HCT116 (cell line): ENCODE results near the gene SMIM44. TPM values are rescaled to one million over a fixed set of nuclear protein-coding genes. Genes with fewer than 3 reads are reported as not detected.

Experiments
- ATAC-seq: fragments of 200-7000 bp; cut with Tn5 transposase; 2 replicates; pipeline ENCODE4 v1.9.1; 2020; ENCODE audit warnings: mild to moderate bottlenecking, moderate library complexity
- BruUV-seq: library from RNA; stranded (reverse); fragments of 400-500 nt; replicated peaks from 2 replicates; lab custom pipeline; 2021; lab: Mats Ljungman, UMichigan
- CTCF ChIA-PET: fragments of 300-600 bp; sonication (Branson Sonifier 250); formaldehyde crosslinking; loops from one replicate; lab custom pipeline; 2021; ENCODE audit warnings: antibody characterized with exemption; lab: Charles Lee
- POLR2A ChIA-PET: fragments of 300-600, 350-600 bp; sonication (Branson Sonifier 250); formaldehyde crosslinking; loops from one replicate; lab custom pipeline; 2021; ENCODE audit warnings: antibody characterized with exemption; lab: Charles Lee
- RAD21 ChIA-PET, 2 experiments: fragments of 300-600 bp; sonication (Branson Sonifier 250); formaldehyde crosslinking; loops; one replicate each; lab custom pipeline; 2023; ENCODE audit warnings: low total read pairs in 2 of 2; ENCODE audit not compliant: uncharacterized antibody in 2 of 2, unreplicated experiment in 2 of 2, low non-redundant PET in 1 of 2; lab: Charles Lee
- DNase-seq: peaks from one replicate; pipeline ENCODE4 v3.0.0-alpha.2; 2010; ENCODE audit warnings: low read depth, low spot score
- H2AFZ ChIP-seq: fragments of 200-600 bp; shearing (Covaris generic), sonication (generic); 2 replicates; pipeline ENCODE4 v1.6.1; 2017; ENCODE audit warnings: low read depth, mixed run types, mixed read lengths, antibody characterized with exemption, low read length; ENCODE audit not compliant: poor library complexity, severe bottlenecking
- H3K27ac ChIP-seq: 2 replicates; pipeline ENCODE4 v1.5.1; 2012; ENCODE audit warnings: low read depth, low read length
- H3K27me3 ChIP-seq: fragments of 200-600 bp; sonication (generic); 2 replicates; pipeline ENCODE4 v1.6.1; 2016; ENCODE audit warnings: mixed run types, low read length, mixed read lengths; ENCODE audit not compliant: insufficient read depth
- H3K36me3 ChIP-seq, 2 experiments: fragments of 200-500 bp in 1 of 2; fragments of 200-600 bp in 1 of 2; sonication (Bioruptor generic) in 1 of 2; sonication (generic) in 1 of 2; 2 replicates each; pipeline versions ENCODE4 v1.5.1 to v1.6.1; 2014 to 2016; ENCODE audit warnings: low read length in 2 of 2, inconsistent platforms in 1 of 2, mixed read lengths in 1 of 2, mixed run types in 1 of 2; ENCODE audit not compliant: insufficient read depth in 2 of 2, control insufficient read depth in 1 of 2
- H3K4me1 ChIP-seq, 2 experiments: fragments of 200-600 bp in 1 of 2; sonication (generic) in 1 of 2; 2 replicates each; pipeline versions ENCODE4 v1.5.1 to v1.6.1; 2012 to 2017; ENCODE audit warnings: low read length in 2 of 2, inconsistent platforms in 1 of 2, mild to moderate bottlenecking in 1 of 2, mixed read lengths in 1 of 2, mixed run types in 1 of 2, moderate library complexity in 1 of 2; ENCODE audit not compliant: insufficient read depth in 2 of 2, control insufficient read depth in 1 of 2
- H3K4me2 ChIP-seq: fragments of 200-600 bp; sonication (generic); 2 replicates; pipeline ENCODE4 v1.6.1; 2017; ENCODE audit warnings: mixed run types, low read length, mixed read lengths
- H3K4me3 ChIP-seq, 2 experiments: fragments of 200-600 bp in 1 of 2; sonication (generic) in 1 of 2; replicated peaks in 1 of 2; 2 replicates each; pipeline ENCODE4 v1.5.1; 2011 to 2016; ENCODE audit warnings: low read length in 2 of 2, control low read depth in 1 of 2, low read depth in 1 of 2, mild to moderate bottlenecking in 1 of 2, mixed read lengths in 1 of 2, mixed run types in 1 of 2
- H3K79me2 ChIP-seq: fragments of 200-600 bp; sonication (generic); 2 replicates; pipeline ENCODE4 v1.6.1; 2017; ENCODE audit warnings: mild to moderate bottlenecking, mixed run types, low read length, moderate library complexity, mixed read lengths; ENCODE audit not compliant: insufficient read depth
- H3K9ac ChIP-seq: fragments of 200-600 bp; sonication (generic); 2 replicates; pipeline ENCODE4 v1.6.1; 2016; ENCODE audit warnings: low read length, mixed read lengths
- H3K9me2 ChIP-seq: fragments of 200-600 bp; sonication (generic), shearing (Covaris generic); 2 replicates; pipeline ENCODE4 v1.6.1; 2017; ENCODE audit warnings: mixed run types, mild to moderate bottlenecking, moderate library complexity; ENCODE audit not compliant: insufficient read depth
- H3K9me3 ChIP-seq, 2 experiments: fragments of 200-500 bp in 1 of 2; fragments of 200-600 bp in 1 of 2; sonication (Bioruptor generic) in 1 of 2; sonication (generic) in 1 of 2; 2 replicates each; pipeline ENCODE4 v1.6.1; 2014 to 2017; ENCODE audit warnings: low read length in 2 of 2, mixed read lengths in 2 of 2, inconsistent platforms in 1 of 2, low read depth in 1 of 2, mild to moderate bottlenecking in 1 of 2, mixed run types in 1 of 2, moderate library complexity in 1 of 2; ENCODE audit not compliant: control insufficient read depth in 1 of 2, insufficient read depth in 1 of 2
- H4K20me1 ChIP-seq: fragments of 200-600 bp; sonication (generic), shearing (Covaris generic); 2 replicates; pipeline ENCODE4 v1.6.1; 2017; ENCODE audit warnings: mixed run types, mild to moderate bottlenecking, moderate library complexity; ENCODE audit not compliant: insufficient read depth
- CBX3 ChIP-seq: IDR thresholded peaks from 2 replicates; pipeline ENCODE4 v1.6.1; 2012; ENCODE audit warnings: low read depth
- ELF1 ChIP-seq: IDR thresholded peaks from 2 replicates; pipeline ENCODE4 v1.6.1; 2012; ENCODE audit warnings: low read depth, borderline replicate concordance
- EZH2phosphoT487 ChIP-seq: fragments of 200-600 bp; IDR thresholded peaks from 2 replicates; pipeline ENCODE4 v1.6.1; 2018; ENCODE audit warnings: antibody characterized with exemption, borderline replicate concordance
- POLR2A ChIP-seq: IDR thresholded peaks from 2 replicates; pipeline ENCODE4 v1.7.0; 2011; ENCODE audit warnings: borderline replicate concordance; ENCODE audit not compliant: insufficient read depth, insufficient read length; ENCODE audit errors: extremely low read depth
- RAD21 ChIP-seq: IDR thresholded peaks from 2 replicates; pipeline ENCODE4 v1.6.1; 2012; ENCODE audit warnings: low read depth, mild to moderate bottlenecking
- SIN3A ChIP-seq: IDR thresholded peaks from 2 replicates; pipeline ENCODE4 v1.6.1; 2012; ENCODE audit warnings: low read depth
- SRF ChIP-seq: IDR thresholded peaks from 2 replicates; pipeline ENCODE4 v1.6.1; 2012; ENCODE audit warnings: low read depth
- TCF7L2 ChIP-seq: IDR thresholded peaks from 2 replicates; pipeline ENCODE4 v1.7.0; 2011; ENCODE audit warnings: borderline replicate concordance, inconsistent platforms; ENCODE audit not compliant: insufficient read depth, insufficient read length; ENCODE audit errors: extremely low read depth
- YY1 ChIP-seq: IDR thresholded peaks from 2 replicates; pipeline ENCODE4 v1.6.1; 2011; ENCODE audit warnings: low read length, low read depth, moderate library complexity, mild to moderate bottlenecking; ENCODE audit not compliant: insufficient replicate concordance; ENCODE audit errors: extremely low read depth
- intact Hi-C: fragments of 100-400 bp; cut with micrococcal nuclease; formaldehyde crosslinking; loops from 2 replicates; pipeline ENCODE4 v1.10.0; 2022
- total RNA-seq: library from RNA; stranded (reverse); gene quantifications from one replicate; pipeline ENCODE4 v1.2.1, GENCODE V29; 2021; ENCODE audit not compliant: unreplicated experiment
- TF ChIP-seq, protein P1 (sequence below), 3 experiments: fragments of 200-600 bp in 1 of 3; sonication (generic) in 1 of 3; IDR thresholded peaks in 2 of 3; conservative IDR thresholded peaks in 1 of 3; 2 replicates each; pipeline ENCODE4 v1.5.1; 2012 to 2017; ENCODE audit warnings: low read depth in 2 of 3, low read length in 2 of 3, antibody characterized with exemption in 1 of 3, borderline replicate concordance in 1 of 3, control low read depth in 1 of 3, mild to moderate bottlenecking in 1 of 3, mixed read lengths in 1 of 3, mixed run types in 1 of 3, moderate library complexity in 1 of 3; ENCODE audit not compliant: insufficient read depth in 1 of 3
- TF ChIP-seq, protein P2 (sequence below): IDR thresholded peaks from 2 replicates; pipeline ENCODE4 v1.6.1; 2012; ENCODE audit warnings: low read depth
- TF ChIP-seq, protein P3 (sequence below): IDR thresholded peaks from 2 replicates; pipeline ENCODE4 v1.6.1; 2012

SMIM44 gene
- total RNA-seq, 1 experiment from 2014 or later: not detected

DNA sequence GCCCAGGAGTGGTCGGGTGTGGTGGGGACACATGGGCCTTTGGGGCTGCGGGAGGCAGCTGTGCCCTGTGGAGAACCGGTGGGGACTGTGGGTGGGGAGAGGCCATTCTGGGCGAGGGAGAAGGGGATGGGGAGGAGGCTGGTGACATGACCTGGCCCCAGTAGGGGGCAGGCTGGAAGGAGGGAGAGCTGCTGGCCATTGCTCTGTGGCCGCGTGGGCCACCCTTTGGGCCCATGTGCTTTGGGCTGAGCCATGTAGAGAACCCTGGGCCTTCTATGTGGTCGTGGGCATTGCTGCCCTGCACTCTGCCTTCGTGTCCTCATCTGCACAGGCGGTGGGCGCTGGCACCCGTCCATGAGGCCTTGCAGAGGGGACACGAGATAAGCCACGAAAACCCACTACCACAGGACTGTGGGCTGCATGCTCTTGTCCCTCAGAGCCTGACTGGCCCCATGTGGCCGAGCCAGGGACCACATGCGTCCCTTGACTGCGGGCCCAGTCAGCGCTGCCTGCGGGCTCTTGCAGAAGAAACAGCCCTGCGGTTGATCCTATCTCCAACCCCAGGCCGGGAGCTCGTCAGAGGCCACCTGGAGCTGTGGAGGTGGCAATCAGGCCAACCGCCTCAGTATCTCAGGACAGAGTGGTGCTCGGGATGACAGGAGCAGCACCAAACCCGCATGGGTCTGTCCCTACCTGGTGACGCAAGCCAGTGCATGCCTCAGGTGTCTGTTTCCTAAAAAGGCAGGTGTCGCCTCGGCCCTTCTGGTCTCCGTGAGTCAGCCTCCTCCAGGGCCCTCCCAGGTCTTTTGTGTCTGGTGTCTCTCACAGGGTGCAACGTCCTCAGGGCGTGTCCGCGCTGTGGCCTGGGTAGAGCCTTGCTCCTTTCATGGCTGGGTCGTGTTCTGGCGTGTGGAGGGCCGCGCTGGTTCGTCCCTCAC is 37.2 kb upstream of the SMIM44 start:
- Histone ChIP-seq H3K9ac (no peak overlapping the region), H3K9me2 (no peaks in the 10 kb centered on the region), H3K27me3 (no peaks in the 10 kb centered on the region), H3K4me3 (no peak overlapping the region), H4K20me1 (no peaks in the 10 kb centered on the region), H3K4me1 (peaks cover 3 to 13% of the 10 kb centered on the region in 2 experiments; a peak in 2 of 4 replicates), H3K79me2 (peaks cover 63% of the 10 kb centered on the region), H3K36me3 (peaks cover 8 to 10% of the 10 kb centered on the region in 2 experiments; a peak in 3 of 4 replicates), H3K4me2 (no peak overlapping the region), H3K27ac (0 out of 2 replicates have a peak overlapping the region, but pooled peaks have one; percentile 17), H3K9me3 (no peaks in the 10 kb centered on the region), H2AFZ (no peak overlapping the region)
- ChIA-PET POLR2A (no interaction called here), RAD21 (no interaction called here), CTCF (interaction anchor here (1.3 kb wide), 1 partner anchor 25 kb away, joined by 3 read pairs; no protein-coding TSS in a partner anchor)
- no peak for DNase-seq
- intact Hi-C loops: no loop called here
- no TSS peak for BruUV-seq
- ATAC-seq: peak; percentile 66
- TF ChIP-seq, protein P1, sequence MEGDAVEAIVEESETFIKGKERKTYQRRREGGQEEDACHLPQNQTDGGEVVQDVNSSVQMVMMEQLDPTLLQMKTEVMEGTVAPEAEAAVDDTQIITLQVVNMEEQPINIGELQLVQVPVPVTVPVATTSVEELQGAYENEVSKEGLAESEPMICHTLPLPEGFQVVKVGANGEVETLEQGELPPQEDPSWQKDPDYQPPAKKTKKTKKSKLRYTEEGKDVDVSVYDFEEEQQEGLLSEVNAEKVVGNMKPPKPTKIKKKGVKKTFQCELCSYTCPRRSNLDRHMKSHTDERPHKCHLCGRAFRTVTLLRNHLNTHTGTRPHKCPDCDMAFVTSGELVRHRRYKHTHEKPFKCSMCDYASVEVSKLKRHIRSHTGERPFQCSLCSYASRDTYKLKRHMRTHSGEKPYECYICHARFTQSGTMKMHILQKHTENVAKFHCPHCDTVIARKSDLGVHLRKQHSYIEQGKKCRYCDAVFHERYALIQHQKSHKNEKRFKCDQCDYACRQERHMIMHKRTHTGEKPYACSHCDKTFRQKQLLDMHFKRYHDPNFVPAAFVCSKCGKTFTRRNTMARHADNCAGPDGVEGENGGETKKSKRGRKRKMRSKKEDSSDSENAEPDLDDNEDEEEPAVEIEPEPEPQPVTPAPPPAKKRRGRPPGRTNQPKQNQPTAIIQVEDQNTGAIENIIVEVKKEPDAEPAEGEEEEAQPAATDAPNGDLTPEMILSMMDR (IDR thresholded peaks at IDR 0.05 in 2 of 3, conservative IDR thresholded peaks at IDR 0.05 in 1 of 3; ENCODE audit: borderline replicate concordance in 1 of 3, insufficient read depth in 1 of 3, low read depth in 2 of 3, low read length in 2 of 3): peak in 1 of 3 experiments; percentile 16; a peak in 2 of 6 replicates
- no peak for TF ChIP-seq SIN3A

DNA sequence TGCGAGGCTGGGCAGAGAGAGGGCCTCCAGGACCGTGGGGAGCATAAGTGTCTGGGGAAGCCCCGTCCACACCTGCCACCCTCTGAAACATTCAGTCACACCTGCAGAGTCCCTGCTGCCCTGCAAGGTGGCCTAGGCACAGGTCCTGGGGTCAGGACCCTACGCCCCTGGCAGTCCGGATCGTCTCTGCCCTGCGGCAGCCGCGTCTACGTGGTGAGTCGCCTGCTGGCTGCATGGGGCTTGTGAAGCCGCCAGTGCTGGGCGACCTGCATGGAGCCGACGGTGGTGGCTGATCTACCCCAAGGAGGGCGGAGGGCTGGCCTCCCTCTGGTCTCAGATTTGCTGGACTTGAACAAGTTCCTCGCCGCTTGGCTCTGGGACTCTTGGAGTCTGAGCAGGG is 35.9 kb upstream of the SMIM44 start:
- Histone ChIP-seq H3K27ac (no peak overlapping the region), H3K79me2 (peaks cover 75% of the 10 kb centered on the region), H3K9me3 (no peaks in the 10 kb centered on the region), H3K4me2 (no peak overlapping the region), H2AFZ (no peak overlapping the region), H3K9ac (no peak overlapping the region), H3K36me3 (peaks cover 5 to 8% of the 10 kb centered on the region in 2 experiments; a peak in 3 of 4 replicates), H3K9me2 (no peaks in the 10 kb centered on the region), H3K4me1 (peaks cover 3 to 13% of the 10 kb centered on the region in 2 experiments; a peak in 2 of 4 replicates), H3K4me3 (no peak overlapping the region), H4K20me1 (no peaks in the 10 kb centered on the region), H3K27me3 (no peaks in the 10 kb centered on the region)
- BruUV-seq: no TSS peak
- CTCF ChIA-PET: interaction anchor here (1.3 kb wide), 1 partner anchor 26 kb away, joined by 3 read pairs; no protein-coding TSS in a partner anchor
- DNase-seq (no peak), ATAC-seq (no peak)
- intact Hi-C loops: no loop called here
- POLR2A ChIA-PET: no interaction called here
- RAD21 ChIA-PET: no interaction called here
- no peak for TF ChIP-seq TCF7L2
- TF ChIP-seq RAD21: no peak
- TF ChIP-seq CBX3: no peak
- no peak for TF ChIP-seq EZH2phosphoT487
- TF ChIP-seq SRF: no peak
- TF ChIP-seq, protein P2, sequence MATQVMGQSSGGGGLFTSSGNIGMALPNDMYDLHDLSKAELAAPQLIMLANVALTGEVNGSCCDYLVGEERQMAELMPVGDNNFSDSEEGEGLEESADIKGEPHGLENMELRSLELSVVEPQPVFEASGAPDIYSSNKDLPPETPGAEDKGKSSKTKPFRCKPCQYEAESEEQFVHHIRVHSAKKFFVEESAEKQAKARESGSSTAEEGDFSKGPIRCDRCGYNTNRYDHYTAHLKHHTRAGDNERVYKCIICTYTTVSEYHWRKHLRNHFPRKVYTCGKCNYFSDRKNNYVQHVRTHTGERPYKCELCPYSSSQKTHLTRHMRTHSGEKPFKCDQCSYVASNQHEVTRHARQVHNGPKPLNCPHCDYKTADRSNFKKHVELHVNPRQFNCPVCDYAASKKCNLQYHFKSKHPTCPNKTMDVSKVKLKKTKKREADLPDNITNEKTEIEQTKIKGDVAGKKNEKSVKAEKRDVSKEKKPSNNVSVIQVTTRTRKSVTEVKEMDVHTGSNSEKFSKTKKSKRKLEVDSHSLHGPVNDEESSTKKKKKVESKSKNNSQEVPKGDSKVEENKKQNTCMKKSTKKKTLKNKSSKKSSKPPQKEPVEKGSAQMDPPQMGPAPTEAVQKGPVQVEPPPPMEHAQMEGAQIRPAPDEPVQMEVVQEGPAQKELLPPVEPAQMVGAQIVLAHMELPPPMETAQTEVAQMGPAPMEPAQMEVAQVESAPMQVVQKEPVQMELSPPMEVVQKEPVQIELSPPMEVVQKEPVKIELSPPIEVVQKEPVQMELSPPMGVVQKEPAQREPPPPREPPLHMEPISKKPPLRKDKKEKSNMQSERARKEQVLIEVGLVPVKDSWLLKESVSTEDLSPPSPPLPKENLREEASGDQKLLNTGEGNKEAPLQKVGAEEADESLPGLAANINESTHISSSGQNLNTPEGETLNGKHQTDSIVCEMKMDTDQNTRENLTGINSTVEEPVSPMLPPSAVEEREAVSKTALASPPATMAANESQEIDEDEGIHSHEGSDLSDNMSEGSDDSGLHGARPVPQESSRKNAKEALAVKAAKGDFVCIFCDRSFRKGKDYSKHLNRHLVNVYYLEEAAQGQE: no peak
- no peak for TF ChIP-seq ELF1
- TF ChIP-seq YY1: no peak
- TF ChIP-seq SIN3A: no peak
- TF ChIP-seq, protein P3, sequence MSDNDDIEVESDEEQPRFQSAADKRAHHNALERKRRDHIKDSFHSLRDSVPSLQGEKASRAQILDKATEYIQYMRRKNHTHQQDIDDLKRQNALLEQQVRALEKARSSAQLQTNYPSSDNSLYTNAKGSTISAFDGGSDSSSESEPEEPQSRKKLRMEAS: no peak
- no peak for TF ChIP-seq POLR2A
